KOPT-K1 (cell line): Measurements from ENCODE around the gene ULK3.
"Not testable (repeated sequence)": the region's sequence is repeated elsewhere in the genome, so short reads cannot be mapped to it uniquely, and the experiment has no call there.

ENCODE experiments used
- H3K27ac ChIP-seq: fragments of 200-600 bp; sonication (generic); 2 replicates; pipeline ENCODE4 v1.5.1; 2016; ENCODE audit warnings: antibody characterized with exemption, mild to moderate bottlenecking, low read depth, low read length; ENCODE audit not compliant: poor library complexity, severe bottlenecking
- H3K36me3 ChIP-seq: fragments of 200-600 bp; sonication (generic); 2 replicates; pipeline ENCODE4 v1.5.1; 2017; ENCODE audit warnings: antibody characterized with exemption, mild to moderate bottlenecking, low read length, moderate library complexity; ENCODE audit not compliant: insufficient read depth
- H3K9me3 ChIP-seq: fragments of 200-600 bp; sonication (generic); 2 replicates; pipeline ENCODE4 v1.5.1; 2017; ENCODE audit warnings: antibody characterized with exemption, low read length, mild to moderate bottlenecking; ENCODE audit not compliant: insufficient read depth, poor library complexity, severe bottlenecking

Gene ULK3, protein sequence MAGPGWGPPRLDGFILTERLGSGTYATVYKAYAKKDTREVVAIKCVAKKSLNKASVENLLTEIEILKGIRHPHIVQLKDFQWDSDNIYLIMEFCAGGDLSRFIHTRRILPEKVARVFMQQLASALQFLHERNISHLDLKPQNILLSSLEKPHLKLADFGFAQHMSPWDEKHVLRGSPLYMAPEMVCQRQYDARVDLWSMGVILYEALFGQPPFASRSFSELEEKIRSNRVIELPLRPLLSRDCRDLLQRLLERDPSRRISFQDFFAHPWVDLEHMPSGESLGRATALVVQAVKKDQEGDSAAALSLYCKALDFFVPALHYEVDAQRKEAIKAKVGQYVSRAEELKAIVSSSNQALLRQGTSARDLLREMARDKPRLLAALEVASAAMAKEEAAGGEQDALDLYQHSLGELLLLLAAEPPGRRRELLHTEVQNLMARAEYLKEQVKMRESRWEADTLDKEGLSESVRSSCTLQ

DNA sequence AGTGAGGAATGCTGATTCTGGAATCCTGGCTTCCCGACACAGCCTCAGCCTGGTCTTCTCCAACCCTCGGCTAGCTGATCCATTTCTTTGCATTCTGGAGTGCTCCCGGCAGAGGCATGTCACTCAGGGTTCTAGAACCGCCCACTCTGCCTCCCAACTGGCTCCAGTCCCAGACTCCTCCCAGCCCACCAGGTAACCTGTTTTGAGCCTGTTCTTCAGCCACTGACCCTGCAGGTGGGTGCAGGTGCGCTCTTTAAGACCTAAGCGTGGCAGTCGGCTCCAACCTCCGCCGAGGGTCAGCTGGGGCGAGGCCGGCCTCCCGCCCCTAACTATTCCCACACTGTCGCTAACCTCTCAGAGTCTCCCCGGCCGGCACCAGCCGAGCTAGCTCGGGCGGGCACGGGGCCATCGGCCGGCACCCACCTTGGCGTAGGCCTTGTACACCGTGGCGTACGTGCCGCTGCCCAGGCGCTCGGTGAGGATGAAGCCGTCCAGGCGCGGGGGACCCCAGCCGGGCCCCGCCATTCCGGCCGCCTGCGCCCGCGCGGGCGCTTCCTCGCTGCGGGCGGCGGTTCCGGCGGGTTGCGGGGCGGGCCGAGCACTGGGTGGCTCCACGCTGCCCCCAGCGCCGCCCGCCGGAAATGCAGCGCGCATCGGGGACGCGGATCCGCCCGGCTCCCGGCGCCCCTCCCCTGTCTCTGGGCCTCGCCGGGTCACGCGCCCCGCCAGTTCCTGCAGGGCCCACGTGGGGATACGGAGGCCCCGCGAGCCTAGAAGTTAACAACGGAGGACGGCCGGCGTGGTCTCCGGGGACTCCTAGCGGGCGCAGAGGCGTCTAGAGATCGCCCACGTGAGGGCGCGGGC, at the start of gene ULK3:
Gene ULK3 (minus strand): TSS at position 576 of the 864 bp plus-strand sequence. CDS start 51 bp downstream, at position 525.
- peak within 1 kb of the TSS; percentile 76 for H3K27ac ChIP-seq
- H3K36me3 ChIP-seq = peaks cover 31% of the 10 kb centered on the region
- no peaks in the 10 kb centered on the region for H3K9me3 ChIP-seq

DNA sequence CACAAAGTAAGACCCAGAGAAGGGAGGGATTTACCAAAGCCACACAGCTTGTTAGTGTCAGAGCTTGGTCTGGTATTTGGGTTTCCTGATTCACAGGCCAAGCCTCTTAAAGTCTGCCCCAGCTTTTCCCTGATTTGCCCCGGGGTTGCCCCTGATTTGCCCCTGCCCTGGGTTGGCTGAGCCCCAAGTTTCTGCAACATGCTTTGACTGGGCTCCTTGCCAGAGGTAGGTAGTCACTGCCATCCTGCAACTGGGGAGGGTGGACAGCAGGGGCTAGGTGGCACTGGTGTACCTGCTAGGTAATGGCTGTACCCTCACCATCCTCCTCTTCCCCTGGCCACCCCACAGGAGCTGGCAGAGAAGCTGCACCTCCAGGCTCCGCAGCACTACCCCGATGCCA, 49.4 kb upstream of the ULK3 start:
- H3K36me3 ChIP-seq = peaks cover 41% of the 10 kb centered on the region; the same call in 1 of the 2 replicates
- no peak overlapping the region for H3K27ac ChIP-seq
- no peaks in the 10 kb centered on the region for H3K9me3 ChIP-seq

- Histone ChIP-seq H3K9me3 (no peaks in the 10 kb centered on the region), H3K36me3 (peaks cover 33% of the 10 kb centered on the region; the same call in 1 of the 2 replicates), H3K27ac (no peak overlapping the region)
These were observed 48.5 kb upstream of the ULK3 start for GRCh38 chr15:74891469-74891868.

- H3K9me3 ChIP-seq = no peaks in the 10 kb centered on the region
- peaks cover 24% of the 10 kb centered on the region; the same call in 1 of the 2 replicates for H3K36me3 ChIP-seq
- peak overlapping the region; percentile 57 for H3K27ac ChIP-seq
These were observed 47.7 kb upstream of the ULK3 start for GRCh38 chr15:74890665-74890960.

- H3K27ac ChIP-seq = peak within 1 kb of the TSS; percentile 57
- H3K36me3 ChIP-seq = peaks cover 24% of the 10 kb centered on the region; the same call in 1 of the 2 replicates
- no peaks in the 10 kb centered on the region for H3K9me3 ChIP-seq
These were observed 47.1 kb upstream of the ULK3 start, which contains the start of gene MPI for GRCh38 chr15:74889883-74890664. Gene MPI, plus strand, starts transcription at chr15:74890042. Its CDS starts 32 bp downstream, at chr15:74890074.

DNA sequence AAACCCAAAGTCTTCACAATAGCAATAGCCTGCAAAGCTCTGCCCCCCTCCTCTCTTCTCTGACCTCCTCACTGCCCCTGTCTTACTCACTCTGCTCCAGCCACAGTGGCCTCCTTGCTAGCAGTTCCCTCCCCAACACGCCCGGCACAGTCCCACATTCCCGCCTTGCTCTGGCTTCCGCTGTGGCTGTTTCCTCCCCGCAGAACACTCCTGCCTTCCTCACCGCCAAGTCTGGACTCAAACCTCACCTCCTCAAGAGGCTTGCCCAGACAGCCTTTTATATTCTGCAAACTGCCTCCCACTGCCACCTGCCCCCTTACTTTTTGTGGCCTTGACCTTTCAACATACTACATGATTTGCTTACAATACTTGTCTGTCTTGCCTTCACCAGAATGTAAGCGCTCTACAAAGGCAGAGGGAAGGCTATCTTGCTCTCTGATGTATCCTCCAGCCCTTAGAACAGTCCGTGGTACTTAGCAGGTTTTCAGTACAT, 46.5 kb upstream of the ULK3 start:
- Histone ChIP-seq H3K9me3 (no peaks in the 10 kb centered on the region), H3K27ac (peak overlapping the region; percentile 57), H3K36me3 (peaks cover 24% of the 10 kb centered on the region; the same call in 1 of the 2 replicates)

DNA sequence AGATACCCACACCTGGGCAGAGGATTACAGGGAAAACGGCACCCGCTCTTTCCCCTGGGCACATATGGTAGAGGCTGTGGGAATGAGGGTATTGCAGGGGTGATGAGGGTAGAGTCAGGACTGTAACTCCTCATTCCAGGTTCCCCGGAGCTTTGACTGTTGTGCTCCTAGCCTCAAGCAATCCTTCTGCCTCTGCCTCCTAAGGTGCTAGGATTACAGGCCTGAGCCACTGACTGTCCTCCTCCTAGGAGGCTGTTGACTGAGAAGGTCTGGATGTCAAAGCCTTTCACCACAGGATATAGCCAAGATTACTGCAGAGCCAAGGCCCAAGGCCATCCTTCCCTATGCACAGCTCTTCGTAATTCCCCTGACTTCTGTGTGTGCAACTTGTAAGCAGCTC, 45.8 kb upstream of the ULK3 start:
- Histone ChIP-seq H3K27ac (no peak overlapping the region), H3K9me3 (no peaks in the 10 kb centered on the region)

DNA sequence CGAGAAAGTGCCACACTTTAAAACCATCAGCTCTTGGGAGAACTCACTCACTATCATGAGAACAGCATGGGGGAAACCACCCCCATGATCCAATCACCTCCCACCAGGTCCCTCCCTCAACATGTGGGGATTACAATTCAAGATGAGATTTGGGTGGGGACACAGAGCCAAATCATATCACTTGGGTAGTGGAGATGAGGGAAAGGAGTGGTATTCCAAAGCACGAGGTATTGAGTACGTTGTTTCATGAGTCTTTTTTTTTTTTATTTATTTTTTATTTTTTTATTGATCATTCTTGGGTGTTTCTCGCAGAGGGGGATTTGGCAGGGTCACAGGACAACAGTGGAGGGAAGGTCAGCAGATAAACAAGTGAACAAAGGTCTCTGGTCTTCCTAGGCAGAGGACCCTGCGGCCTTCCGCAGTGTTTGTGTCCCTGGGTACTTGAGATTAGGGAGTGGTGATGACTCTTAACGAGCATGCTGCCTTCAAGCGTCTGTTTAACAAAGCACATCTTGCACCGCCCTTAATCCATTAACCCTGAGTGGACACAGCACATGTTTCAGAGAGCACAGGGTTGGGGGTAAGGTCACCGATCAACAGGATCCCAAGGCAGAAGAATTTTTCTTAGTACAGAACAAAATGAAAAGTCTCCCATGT, 44.7 kb upstream of the ULK3 start:
- H3K36me3 ChIP-seq = peaks cover 12% of the 10 kb centered on the region; the same call in 1 of the 2 replicates
- not testable (repeated sequence) for H3K27ac ChIP-seq, H3K9me3 ChIP-seq

More for the DNA sequence above, 45.8 kb upstream of the ULK3 start:
- peaks cover 22% of the 10 kb centered on the region; the same call in 1 of the 2 replicates for H3K36me3 ChIP-seq

GRCh38 chr15:74885461-74885860, 42.5 kb upstream of the ULK3 start:
- H3K27ac ChIP-seq = no peak overlapping the region
- no peaks in the 10 kb centered on the region for H3K36me3 ChIP-seq
- H3K9me3 ChIP-seq = peaks cover 13% of the 10 kb centered on the region

DNA sequence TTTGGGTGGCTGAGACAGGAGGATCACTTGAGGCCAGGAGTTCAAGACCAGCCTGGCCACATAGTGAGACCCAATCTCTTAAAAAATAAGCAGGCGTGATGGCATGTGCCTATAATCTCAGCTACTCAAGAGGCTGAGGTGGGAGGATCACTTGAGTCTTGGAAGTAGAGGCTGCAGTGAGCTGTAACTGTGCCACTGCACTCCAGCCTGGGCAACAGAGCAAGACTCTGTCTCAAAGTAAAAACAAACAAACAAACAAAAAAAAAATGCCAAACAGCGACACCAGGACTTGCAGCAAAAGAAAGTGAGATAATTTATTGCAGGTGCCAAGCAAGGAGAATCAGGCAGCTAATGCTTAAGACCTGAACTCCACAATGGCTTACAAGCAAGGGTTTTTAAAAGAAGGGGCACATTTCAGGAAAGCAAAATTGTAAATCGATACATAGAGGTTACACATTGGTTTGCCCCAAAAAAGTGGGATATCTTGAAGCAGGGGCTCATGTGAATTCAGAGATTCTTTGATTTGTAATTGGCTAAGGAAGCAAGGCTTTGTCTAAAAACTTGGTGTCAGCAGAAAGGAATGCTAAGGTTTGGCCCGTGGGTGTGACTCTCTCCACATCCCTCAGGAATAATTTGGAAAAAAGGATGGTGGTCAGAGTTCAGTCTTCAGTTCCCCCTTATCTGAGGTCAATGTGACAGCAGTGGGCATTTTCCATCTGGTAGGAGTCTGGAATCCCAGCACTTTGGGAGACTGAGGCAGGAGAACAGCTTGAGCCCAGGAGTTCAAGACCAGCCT, 41.7 kb upstream of the ULK3 start:
- Histone ChIP-seq H3K36me3 (no peaks in the 10 kb centered on the region), H3K9me3 (peaks cover 13% of the 10 kb centered on the region)

GRCh38 chr15:74882528-74882927, 39.6 kb upstream of the ULK3 start:
- Histone ChIP-seq H3K36me3 (no peaks in the 10 kb centered on the region), H3K27ac (no peak overlapping the region), H3K9me3 (peaks cover 13% of the 10 kb centered on the region)

More for the DNA sequence above, 41.7 kb upstream of the ULK3 start:
- no peak overlapping the region for H3K27ac ChIP-seq

DNA sequence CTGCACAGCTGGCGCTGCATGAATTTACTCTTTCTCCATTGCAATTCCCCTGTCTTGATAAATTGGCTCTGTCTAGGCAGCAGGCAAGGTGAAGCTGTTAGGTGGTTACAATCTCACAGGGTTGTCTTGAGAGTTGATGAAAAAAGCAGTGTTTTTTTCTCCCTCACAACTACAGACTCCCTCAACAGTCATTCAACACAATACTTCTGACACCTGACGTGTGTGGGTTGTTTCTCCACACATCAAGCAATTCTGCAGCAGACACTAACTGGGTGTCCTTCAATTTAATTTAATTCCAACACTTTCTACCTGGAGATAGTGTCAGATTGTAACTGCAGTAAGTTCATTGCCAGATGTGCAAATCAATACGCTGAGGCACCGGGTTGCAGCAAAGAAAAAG, 35.3 kb upstream of the ULK3 start:
- Histone ChIP-seq H3K9me3 (peaks cover 13% of the 10 kb centered on the region), H3K27ac (no peak overlapping the region), H3K36me3 (no peaks in the 10 kb centered on the region)

GRCh38 chr15:74873756-74874424, 30.9 kb upstream of the ULK3 start:
- H3K27ac ChIP-seq = peak overlapping the region; percentile 39
- H3K9me3 ChIP-seq = no peaks in the 10 kb centered on the region
- H3K36me3 ChIP-seq = peaks cover 11% of the 10 kb centered on the region; the same call in 1 of the 2 replicates
